HG02938 (cell line): ENCODE results near the gene NAP1L3.

Experiments
- ATAC-seq: cut with Tn5 transposase; IDR thresholded peaks from one replicate; pipeline ENCODE4 v1.9.1; 2021; ENCODE audit warnings: mild to moderate bottlenecking, moderate library complexity; ENCODE audit not compliant: unreplicated experiment

The NAP1L3 gene

GRCh38 chrX:93673056-93673868 lies at the start of gene NAP1L3:
NAP1L3 (minus strand) TSS chrX:93673578; CDS start chrX:93673304, 274 bp downstream.
- peak; percentile 80 for ATAC-seq

- no peak for ATAC-seq
These were observed 37.7 kb upstream of the NAP1L3 start for GRCh38 chrX:93711076-93711475.

GRCh38 chrX:93703701-93704100 lies 30.3 kb upstream of the NAP1L3 start:
- ATAC-seq: no peak

GRCh38 chrX:93695981-93696380 lies 22.6 kb upstream of the NAP1L3 start:
- ATAC-seq: no peak

- no peak for ATAC-seq
These were observed 492 bp upstream of the NAP1L3 start, which contains the start of gene FAM133A for GRCh38 chrX:93673869-93674271. FAM133A (plus strand) TSS chrX:93674206; CDS start chrX:93709420, 35,214 bp downstream.

GRCh38 chrX:93660575-93660974 lies 12.8 kb downstream of the NAP1L3 start:
- no peak for ATAC-seq

- no peak for ATAC-seq
These were observed 24.0 kb downstream of the NAP1L3 start for GRCh38 chrX:93649381-93649780.

GRCh38 chrX:93637591-93637990 lies 35.8 kb downstream of the NAP1L3 start:
- ATAC-seq: no peak
